Measurements from ENCODE around the gene TOX2.
A peak's percentile ranks its signal among the peaks of the same experiment; 100 is the strongest.

Gene TOX2

DNA sequence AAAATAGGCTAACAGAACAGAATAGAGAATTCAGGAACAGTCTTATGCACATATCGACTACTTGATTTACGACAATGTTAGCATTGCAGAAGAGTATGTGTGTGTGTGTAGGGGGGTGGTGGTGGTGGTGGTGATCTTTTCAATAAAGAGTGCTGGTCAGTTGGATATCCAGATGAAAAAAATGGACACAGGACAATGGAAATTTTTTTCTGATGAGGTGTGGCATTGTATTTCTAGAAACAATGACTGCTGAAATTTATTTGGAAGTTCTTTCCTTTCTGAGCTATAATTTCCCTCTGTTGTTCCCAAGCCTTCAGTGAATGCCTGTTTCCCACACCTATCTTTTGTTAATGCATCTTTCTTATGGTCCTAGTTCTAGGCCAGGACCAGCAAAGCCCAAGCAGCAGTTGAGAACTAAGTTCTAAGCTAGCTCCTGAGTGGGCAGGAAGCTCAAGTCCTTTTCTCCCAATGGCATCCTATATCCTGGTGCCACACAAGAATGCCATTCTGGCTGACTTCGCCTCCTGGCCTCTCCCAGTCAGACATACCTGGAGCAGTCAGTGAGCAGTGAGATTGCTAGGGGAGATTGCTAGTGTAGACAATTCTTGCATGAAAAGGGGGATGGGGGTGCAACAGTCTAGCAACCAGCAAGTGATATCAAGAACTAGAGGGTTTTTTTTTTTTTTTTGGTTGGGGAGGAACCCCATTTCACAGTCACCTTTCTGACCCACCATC, 1.2 kb upstream of the TOX2 start:
- no peak for DNase-seq (ENCODE audit: low spot score)
- TF ChIP-seq CTCF (IDR thresholded peaks at IDR 0.05; ENCODE audit: extremely low read depth, insufficient read depth, missing control alignments) = no peak
- in situ Hi-C loops (cut with MboI; ENCODE audit: low pct_unique_long_range_greater_than_20kb, low sequenced_read_pairs, unreplicated experiment) = no loop called here

- DNase-seq (ENCODE audit: low spot score) = peak; percentile 52
- no peak for TF ChIP-seq CTCF (IDR thresholded peaks at IDR 0.05; ENCODE audit: extremely low read depth, insufficient read depth, missing control alignments)
- in situ Hi-C loops (cut with MboI; ENCODE audit: low pct_unique_long_range_greater_than_20kb, low sequenced_read_pairs, unreplicated experiment) = no loop called here
Observed at GRCh38 chr20:43915211-43916072, 790 bp downstream of the TOX2 start.

DNA sequence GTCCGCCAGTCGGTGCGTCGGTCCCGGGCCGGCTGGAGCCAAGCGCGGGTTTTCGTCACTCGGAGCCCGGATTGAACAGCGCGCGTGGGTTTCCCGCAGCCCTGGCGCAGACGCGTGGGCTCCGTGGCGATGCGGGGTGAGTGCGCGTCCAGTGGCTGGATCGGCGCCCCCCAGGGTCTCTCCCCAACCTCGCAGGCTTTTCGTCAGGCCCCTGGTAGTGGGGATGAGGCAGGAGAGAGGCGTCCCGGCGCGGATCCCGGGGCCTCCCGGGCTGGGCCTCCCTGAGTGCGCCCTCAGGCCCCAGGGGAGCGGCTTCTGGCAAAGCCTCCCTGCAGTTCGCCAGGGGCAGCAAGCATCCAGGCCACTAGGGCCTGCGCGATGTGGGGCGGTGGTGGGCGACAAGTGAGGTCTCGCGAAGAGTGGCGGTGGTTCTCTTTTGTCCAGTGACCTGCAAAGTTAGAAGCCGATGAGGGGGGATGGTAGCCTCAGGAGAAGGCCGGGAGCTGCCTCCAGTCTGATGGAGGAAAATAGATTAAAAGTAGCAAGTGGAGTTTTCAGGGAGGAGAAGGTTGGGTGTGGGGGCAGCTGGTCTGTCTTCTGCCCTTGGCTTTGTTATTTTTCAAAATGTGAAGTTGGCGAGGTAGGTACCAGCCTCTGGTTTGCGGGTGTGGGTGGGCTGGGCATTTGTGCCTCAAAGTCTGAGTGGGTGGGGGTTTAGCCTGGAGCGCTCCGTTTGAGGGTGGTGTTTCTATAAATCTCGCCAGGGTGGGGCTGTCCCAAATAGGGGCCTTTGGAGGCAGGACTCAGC, 1.6 kb downstream of the TOX2 start:
- peak; percentile 38 for DNase-seq (ENCODE audit: low spot score)
- in situ Hi-C loops (cut with MboI; ENCODE audit: low pct_unique_long_range_greater_than_20kb, low sequenced_read_pairs, unreplicated experiment) = no loop called here
- no peak for TF ChIP-seq CTCF (IDR thresholded peaks at IDR 0.05; ENCODE audit: extremely low read depth, insufficient read depth, missing control alignments)

DNA sequence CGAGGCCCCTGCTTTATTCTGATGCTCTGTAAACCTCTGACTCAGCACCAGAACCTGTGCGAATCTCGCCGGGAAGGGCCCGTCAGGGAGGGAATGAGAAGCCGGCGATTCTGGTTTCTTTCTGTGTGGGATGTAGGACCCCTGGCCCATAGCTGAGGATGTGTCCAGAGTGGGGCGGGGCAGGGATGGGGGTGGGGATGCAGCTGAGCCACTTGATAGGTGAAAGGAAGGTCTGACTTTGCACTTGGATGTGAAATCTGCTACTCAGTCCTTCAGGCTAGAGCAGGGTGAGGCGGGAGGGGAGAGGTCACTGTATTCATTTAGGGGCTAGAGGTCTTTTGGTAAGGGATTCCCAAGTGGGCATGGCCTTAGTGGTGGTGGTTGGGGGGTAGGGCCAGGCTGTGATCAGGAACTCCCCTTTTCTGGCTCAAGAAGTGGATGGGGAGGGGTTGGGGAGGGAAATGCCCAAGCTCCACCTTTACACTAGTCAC, 2.3 kb downstream of the TOX2 start:
- peak; percentile 51 for DNase-seq (ENCODE audit: low spot score)
- no peak for TF ChIP-seq CTCF (IDR thresholded peaks at IDR 0.05; ENCODE audit: extremely low read depth, insufficient read depth, missing control alignments)
- in situ Hi-C loops (cut with MboI; ENCODE audit: low pct_unique_long_range_greater_than_20kb, low sequenced_read_pairs, unreplicated experiment) = no loop called here

GRCh38 chr20:43917380-43917779, 2.7 kb downstream of the TOX2 start:
- no peak for TF ChIP-seq CTCF (IDR thresholded peaks at IDR 0.05; ENCODE audit: extremely low read depth, insufficient read depth, missing control alignments)
- no peak for DNase-seq (ENCODE audit: low spot score)
- in situ Hi-C loops (cut with MboI; ENCODE audit: low pct_unique_long_range_greater_than_20kb, low sequenced_read_pairs, unreplicated experiment) = no loop called here

Measured in GM13977 (cell line).